ENCODE data around the gene STX3. TPM values are rescaled to one million over a fixed set of nuclear protein-coding genes. Genes with fewer than 3 reads are reported as not detected.

Gene STX3
- polyA plus RNA-seq, 4 donors: 34.9 to 91.8 (median 60.8) TPM

- peaks cover 0 to 26% (median 4%) of the 10 kb centered on the region in 3 donors for H3K4me1 ChIP-seq (ENCODE audit: control insufficient read depth in 3 of 3, insufficient read depth in 2 of 3, low read depth in 1 of 3, low read length in 2 of 3)
- H3K4me3 ChIP-seq (ENCODE audit: low read depth in 1 of 3, low read length in 3 of 3): peak overlapping the region; percentile 62 to 86 (median 84)
- H3K36me3 ChIP-seq (ENCODE audit: control insufficient read depth in 3 of 3, insufficient read depth in 2 of 3, low read depth in 1 of 3, low read length in 3 of 3): peaks cover 0 to 15% (median 0%) of the 10 kb centered on the region in 3 donors
- H3K27me3 ChIP-seq (ENCODE audit: control insufficient read depth in 3 of 3, insufficient read depth in 3 of 3, low read length in 3 of 3): no peaks in the 10 kb centered on the region
- no peaks in the 10 kb centered on the region for H3K9me3 ChIP-seq (ENCODE audit: control insufficient read depth in 2 of 2, insufficient read depth in 1 of 2, low read depth in 1 of 2, low read length in 1 of 2)
- WGBS, 3 donors: 24 to 33% (median 26%) methylated on average over 47 of the region's 47 CpGs
- FAIRE-seq (no peak), DNase-seq (peak; percentile 87 to 96)
- H3K27ac ChIP-seq (ENCODE audit: low read depth in 1 of 3, low read length in 2 of 3): peak overlapping the region; percentile 81 to 98 (median 96)
Observed at GRCh38 chr11:59753650-59754493, 1.3 kb upstream of the STX3 start.

GRCh38 chr11:59754494-59754858 lies 700 bp upstream of the STX3 start:
- DNase-seq (no peak), FAIRE-seq (no peak)
- Histone ChIP-seq H3K4me3 (ENCODE audit: low read depth in 1 of 3, low read length in 3 of 3) (peak overlapping the region; percentile 62 to 86 (median 84)), H3K27ac (ENCODE audit: low read depth in 1 of 3, low read length in 2 of 3) (peak overlapping the region; percentile 81 to 98 (median 96)), H3K36me3 (ENCODE audit: control insufficient read depth in 3 of 3, insufficient read depth in 2 of 3, low read depth in 1 of 3, low read length in 3 of 3) (peaks cover 0 to 18% (median 0%) of the 10 kb centered on the region in 3 donors), H3K27me3 (ENCODE audit: control insufficient read depth in 3 of 3, insufficient read depth in 3 of 3, low read length in 3 of 3) (no peaks in the 10 kb centered on the region), H3K9me3 (ENCODE audit: control insufficient read depth in 2 of 2, insufficient read depth in 1 of 2, low read depth in 1 of 2, low read length in 1 of 2) (no peaks in the 10 kb centered on the region), H3K4me1 (ENCODE audit: control insufficient read depth in 3 of 3, insufficient read depth in 2 of 3, low read depth in 1 of 3, low read length in 2 of 3) (peaks cover 0 to 26% (median 4%) of the 10 kb centered on the region in 3 donors)
- WGBS, 3 donors: 0 to 1% (median 0%) methylated on average over 20 of the region's 20 CpGs

DNA sequence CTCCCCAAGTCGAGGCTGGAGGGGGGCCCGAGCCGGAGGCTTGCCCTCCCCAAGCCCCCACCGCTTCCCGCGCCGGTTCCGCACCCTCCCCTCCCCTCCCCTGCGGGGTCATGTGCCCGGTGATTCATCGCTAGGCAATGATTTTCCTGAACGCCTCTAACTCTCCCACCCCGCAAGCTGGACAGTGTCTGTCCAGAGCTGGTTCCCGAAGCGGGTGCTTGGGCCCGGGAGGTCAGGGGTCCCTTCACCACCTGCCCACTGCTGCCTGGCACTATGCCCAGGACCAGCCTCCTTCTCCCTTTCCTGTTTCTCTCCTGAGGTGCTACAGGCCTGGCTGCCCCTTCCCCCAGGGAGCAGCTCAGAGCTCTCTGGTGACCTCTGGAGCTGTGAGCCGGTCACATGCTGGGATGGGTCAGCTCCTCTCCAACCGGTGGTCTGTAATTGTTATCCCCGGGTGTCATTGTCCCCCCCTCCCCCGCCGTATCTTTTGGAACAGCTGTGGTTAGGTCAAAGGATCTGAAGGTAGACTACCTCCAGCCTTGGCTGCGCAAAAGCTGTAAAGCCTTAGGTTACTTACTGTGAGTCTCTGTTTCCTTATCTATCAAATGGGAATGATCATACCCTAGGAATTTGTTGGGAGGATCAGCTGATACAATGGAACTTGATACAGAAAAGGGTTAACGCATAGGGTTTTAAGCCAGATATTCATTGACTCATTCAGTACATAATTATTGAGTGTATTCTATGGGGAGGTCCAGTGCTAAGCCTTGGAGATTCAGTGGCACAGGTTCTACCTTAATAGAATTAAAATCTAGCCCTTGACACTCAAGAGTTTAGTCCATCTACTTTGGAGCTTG lies 753 bp downstream of the STX3 start:
- peak; percentile 85 to 94 for DNase-seq
- peaks cover 0 to 31% (median 4%) of the 10 kb centered on the region in 3 donors for H3K4me1 ChIP-seq (ENCODE audit: control insufficient read depth in 3 of 3, insufficient read depth in 2 of 3, low read depth in 1 of 3, low read length in 2 of 3)
- FAIRE-seq: no peak
- no peaks in the 10 kb centered on the region for H3K27me3 ChIP-seq (ENCODE audit: control insufficient read depth in 3 of 3, insufficient read depth in 3 of 3, low read length in 3 of 3)
- 2 to 6% (median 6%) methylated on average over 17 to 23 of the region's 23 CpGs for WGBS, 3 donors
- H3K27ac ChIP-seq (ENCODE audit: low read depth in 1 of 3, low read length in 2 of 3): peak overlapping the region; percentile 81 to 98 (median 96)
- H3K9me3 ChIP-seq (ENCODE audit: control insufficient read depth in 2 of 2, insufficient read depth in 1 of 2, low read depth in 1 of 2, low read length in 1 of 2): no peaks in the 10 kb centered on the region
- peak overlapping the region; percentile 84 to 86 (median 86) for H3K4me3 ChIP-seq (ENCODE audit: low read depth in 1 of 3, low read length in 3 of 3)
- H3K36me3 ChIP-seq (ENCODE audit: control insufficient read depth in 3 of 3, insufficient read depth in 2 of 3, low read depth in 1 of 3, low read length in 3 of 3): peaks cover 0 to 20% (median under 1%) of the 10 kb centered on the region in 3 donors

GRCh38 chr11:59756558-59756840 lies 1.3 kb downstream of the STX3 start:
- DNase-seq: no peak
- Histone ChIP-seq H3K9me3 (ENCODE audit: control insufficient read depth in 2 of 2, insufficient read depth in 1 of 2, low read depth in 1 of 2, low read length in 1 of 2) (no peaks in the 10 kb centered on the region), H3K4me3 (ENCODE audit: low read depth in 1 of 3, low read length in 3 of 3) (peak overlapping the region in 2 of 3 donors; percentile 86), H3K27me3 (ENCODE audit: control insufficient read depth in 3 of 3, insufficient read depth in 3 of 3, low read length in 3 of 3) (no peaks in the 10 kb centered on the region), H3K36me3 (ENCODE audit: control insufficient read depth in 3 of 3, insufficient read depth in 2 of 3, low read depth in 1 of 3, low read length in 3 of 3) (peaks cover 0 to 26% (median 3%) of the 10 kb centered on the region in 3 donors), H3K4me1 (ENCODE audit: control insufficient read depth in 3 of 3, insufficient read depth in 2 of 3, low read depth in 1 of 3, low read length in 2 of 3) (peaks cover 4 to 35% (median 4%) of the 10 kb centered on the region in 3 donors), H3K27ac (ENCODE audit: low read depth in 1 of 3, low read length in 2 of 3) (peak overlapping the region; percentile 38 to 98 (median 96))
- no peak for FAIRE-seq
- WGBS, 3 donors: 9 to 42% (median 29%) methylated on average over 3 of the region's 3 CpGs

- 9 to 38% (median 22%) methylated on average over 4 of the region's 4 CpGs for WGBS, 3 donors
- Histone ChIP-seq H3K9me3 (ENCODE audit: control insufficient read depth in 2 of 2, insufficient read depth in 1 of 2, low read depth in 1 of 2, low read length in 1 of 2) (no peaks in the 10 kb centered on the region), H3K4me3 (ENCODE audit: low read depth in 1 of 3, low read length in 3 of 3) (peak overlapping the region in 2 of 3 donors; percentile 86), H3K36me3 (ENCODE audit: control insufficient read depth in 3 of 3, insufficient read depth in 2 of 3, low read depth in 1 of 3, low read length in 3 of 3) (peaks cover 0 to 27% (median 3%) of the 10 kb centered on the region in 3 donors), H3K27ac (ENCODE audit: low read depth in 1 of 3, low read length in 2 of 3) (peak overlapping the region; percentile 9 to 98 (median 38)), H3K27me3 (ENCODE audit: control insufficient read depth in 3 of 3, insufficient read depth in 3 of 3, low read length in 3 of 3) (no peaks in the 10 kb centered on the region), H3K4me1 (ENCODE audit: control insufficient read depth in 3 of 3, insufficient read depth in 2 of 3, low read depth in 1 of 3, low read length in 2 of 3) (peaks cover 4 to 37% (median 4%) of the 10 kb centered on the region in 3 donors)
- DNase-seq (peak; percentile 87 to 89), FAIRE-seq (no peak)
Observed at GRCh38 chr11:59756845-59757244, 1.7 kb downstream of the STX3 start.

- WGBS, 3 donors: 75 to 93% (median 83%) methylated on average over 4 of the region's 4 CpGs
- no peak overlapping the region for H3K4me3 ChIP-seq (ENCODE audit: low read depth in 1 of 3, low read length in 3 of 3)
- no peak overlapping the region for H3K27ac ChIP-seq (ENCODE audit: low read depth in 1 of 3, low read length in 2 of 3)
- H3K4me1 ChIP-seq (ENCODE audit: control insufficient read depth in 3 of 3, insufficient read depth in 2 of 3, low read depth in 1 of 3, low read length in 2 of 3): peaks cover 4 to 43% (median 7%) of the 10 kb centered on the region in 3 donors
- no peaks in the 10 kb centered on the region for H3K9me3 ChIP-seq (ENCODE audit: control insufficient read depth in 2 of 2, insufficient read depth in 1 of 2, low read depth in 1 of 2, low read length in 1 of 2)
- FAIRE-seq (no peak), DNase-seq (no peak)
- no peaks in the 10 kb centered on the region for H3K27me3 ChIP-seq (ENCODE audit: control insufficient read depth in 3 of 3, insufficient read depth in 3 of 3, low read length in 3 of 3)
- peaks cover 0 to 35% (median 3%) of the 10 kb centered on the region in 3 donors for H3K36me3 ChIP-seq (ENCODE audit: control insufficient read depth in 3 of 3, insufficient read depth in 2 of 3, low read depth in 1 of 3, low read length in 3 of 3)
Observed at GRCh38 chr11:59758401-59759037, 3.3 kb downstream of the STX3 start.

GRCh38 chr11:59759900-59760299 lies 4.7 kb downstream of the STX3 start:
- H3K4me3 ChIP-seq (ENCODE audit: low read depth in 1 of 3, low read length in 3 of 3): no peak overlapping the region
- FAIRE-seq: no peak

GRCh38 chr11:59760771-59761170 lies 5.6 kb downstream of the STX3 start:
- DNase-seq (no peak), FAIRE-seq (no peak)
- no peaks in the 10 kb centered on the region for H3K27me3 ChIP-seq (ENCODE audit: control insufficient read depth in 3 of 3, insufficient read depth in 3 of 3, low read length in 3 of 3)
- WGBS, 3 donors: 84 to 92% (median 86%) methylated on average over 4 of the region's 4 CpGs
- no peaks in the 10 kb centered on the region for H3K9me3 ChIP-seq (ENCODE audit: control insufficient read depth in 2 of 2, insufficient read depth in 1 of 2, low read depth in 1 of 2, low read length in 1 of 2)
- H3K27ac ChIP-seq (ENCODE audit: low read depth in 1 of 3, low read length in 2 of 3): no peak overlapping the region
- peaks cover 6 to 54% (median 7%) of the 10 kb centered on the region in 3 donors for H3K4me1 ChIP-seq (ENCODE audit: control insufficient read depth in 3 of 3, insufficient read depth in 2 of 3, low read depth in 1 of 3, low read length in 2 of 3)
- H3K4me3 ChIP-seq (ENCODE audit: low read depth in 1 of 3, low read length in 3 of 3): no peak overlapping the region
- peaks cover 0 to 39% (median 3%) of the 10 kb centered on the region in 3 donors for H3K36me3 ChIP-seq (ENCODE audit: control insufficient read depth in 3 of 3, insufficient read depth in 2 of 3, low read depth in 1 of 3, low read length in 3 of 3)

More at GRCh38 chr11:59759900-59760299, 4.7 kb downstream of the STX3 start:
- Histone ChIP-seq H3K27me3 (ENCODE audit: control insufficient read depth in 3 of 3, insufficient read depth in 3 of 3, low read length in 3 of 3) (no peaks in the 10 kb centered on the region), H3K36me3 (ENCODE audit: control insufficient read depth in 3 of 3, insufficient read depth in 2 of 3, low read depth in 1 of 3, low read length in 3 of 3) (peaks cover 0 to 39% (median 3%) of the 10 kb centered on the region in 3 donors), H3K27ac (ENCODE audit: low read depth in 1 of 3, low read length in 2 of 3) (no peak overlapping the region), H3K4me1 (ENCODE audit: control insufficient read depth in 3 of 3, insufficient read depth in 2 of 3, low read depth in 1 of 3, low read length in 2 of 3) (peaks cover 4 to 45% (median 7%) of the 10 kb centered on the region in 3 donors), H3K9me3 (ENCODE audit: control insufficient read depth in 2 of 2, insufficient read depth in 1 of 2, low read depth in 1 of 2, low read length in 1 of 2) (no peaks in the 10 kb centered on the region)
- 64 to 68% (median 67%) methylated on average over 4 of the region's 4 CpGs for WGBS, 3 donors
- DNase-seq: no peak

Measured in small intestine (tissue), 7 donors.